Colonic mucosa (tissue), 4 donors: ENCODE data around the gene CD59. TPM values are rescaled to one million over a fixed set of nuclear protein-coding genes. Genes with fewer than 3 reads are reported as not detected.
A peak's percentile ranks its signal among the peaks of the same experiment; 100 is the strongest.

Source experiments
- DNase-seq: peaks from one replicate; pipeline ENCODE4 v3.0.0-alpha.2; 2020
- H3K27ac ChIP-seq: fragments of 200-600 bp; one replicate; pipeline ENCODE4 v1.8.0; 2021
- H3K27me3 ChIP-seq: fragments of 200-600 bp; one replicate; pipeline ENCODE4 v1.8.0; 2021
- H3K36me3 ChIP-seq: fragments of 200-600 bp; one replicate; pipeline ENCODE4 v1.8.0; 2021
- H3K4me1 ChIP-seq: fragments of 200-600 bp; one replicate; pipeline ENCODE4 v1.8.0; 2021; ENCODE audit warnings: mild to moderate bottlenecking
- H3K4me3 ChIP-seq: fragments of 200-600 bp; one replicate; pipeline ENCODE4 v1.8.0; 2021
- H3K9ac ChIP-seq, 2 donors: one replicate each; pipeline ENCODE4 v1.7.0; 2013; ENCODE audit warnings: control low read depth in 2 of 2, low read depth in 2 of 2, low read length in 2 of 2
- H3K9me3 ChIP-seq: fragments of 200-600 bp; one replicate; pipeline ENCODE4 v1.8.0; 2021
- intact Hi-C: fragments of 100-400 bp; cut with DNase I; formaldehyde crosslinking; loops from one replicate; pipeline ENCODE4 v1.14.1; 2022
- total RNA-seq, 2 donors: library from RNA; stranded (reverse); fragmentation: NEBNext Ultra II Directional in 1 of 2; extraction: Animal tissue kit (Norgen Biotek cat#: 25700) in 1 of 2; gene quantifications; one replicate each; pipeline ENCODE4 v1.2.1, GENCODE V29; 2021
- TF ChIP-seq, protein P1 (sequence below): fragments of 200-600 bp; IDR thresholded peaks from one replicate; pipeline ENCODE4 v1.8.0; 2022; ENCODE audit warnings: antibody characterized with exemption, mild to moderate bottlenecking
- donor health status: healthy.
- donor health status: DM: no; HTN: no; CAD: no.
- donor health status: DM: no; HTN: no; CAD: no.

Gene CD59
- total RNA-seq, 2 donors from 2014 or later, result 268 to 399 TPM

DNA sequence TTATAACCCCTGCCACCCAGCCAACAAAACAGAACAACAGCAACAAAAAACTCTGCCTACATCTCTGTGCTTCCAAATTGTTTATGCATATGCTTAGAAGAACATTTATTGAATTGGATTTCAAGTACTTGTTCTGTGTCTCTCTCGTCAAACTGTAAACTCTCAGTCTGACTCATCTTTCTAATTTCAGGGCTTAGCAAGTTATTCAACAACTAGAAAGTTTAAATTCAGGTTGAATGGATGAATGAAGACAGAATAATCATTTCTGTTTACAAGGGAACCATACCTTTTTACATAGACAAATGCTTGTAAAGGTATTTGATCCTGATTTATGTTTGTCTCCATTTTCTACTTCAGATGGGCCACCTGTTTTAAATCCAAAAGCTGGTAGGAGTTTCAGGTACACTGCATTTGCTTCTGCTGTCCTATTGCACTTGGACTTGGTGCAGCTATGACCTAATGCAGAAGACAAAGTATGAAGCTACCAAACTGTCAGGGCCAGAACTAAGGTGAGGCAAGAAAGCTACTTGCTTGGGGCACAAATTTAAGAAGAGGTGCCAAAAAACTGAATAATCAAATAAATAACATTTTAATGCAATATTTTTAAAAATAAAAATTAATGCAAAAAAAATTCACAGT is 39.7 kb upstream of the CD59 start:
- Histone ChIP-seq H3K36me3 (no peaks in the 10 kb centered on the region), H3K4me1 (no peaks in the 10 kb centered on the region), H3K4me3 (no peak overlapping the region), H3K27me3 (no peaks in the 10 kb centered on the region), H3K27ac (no peak overlapping the region), H3K9ac (no peak overlapping the region), H3K9me3 (no peaks in the 10 kb centered on the region)
- TF ChIP-seq, protein P1, sequence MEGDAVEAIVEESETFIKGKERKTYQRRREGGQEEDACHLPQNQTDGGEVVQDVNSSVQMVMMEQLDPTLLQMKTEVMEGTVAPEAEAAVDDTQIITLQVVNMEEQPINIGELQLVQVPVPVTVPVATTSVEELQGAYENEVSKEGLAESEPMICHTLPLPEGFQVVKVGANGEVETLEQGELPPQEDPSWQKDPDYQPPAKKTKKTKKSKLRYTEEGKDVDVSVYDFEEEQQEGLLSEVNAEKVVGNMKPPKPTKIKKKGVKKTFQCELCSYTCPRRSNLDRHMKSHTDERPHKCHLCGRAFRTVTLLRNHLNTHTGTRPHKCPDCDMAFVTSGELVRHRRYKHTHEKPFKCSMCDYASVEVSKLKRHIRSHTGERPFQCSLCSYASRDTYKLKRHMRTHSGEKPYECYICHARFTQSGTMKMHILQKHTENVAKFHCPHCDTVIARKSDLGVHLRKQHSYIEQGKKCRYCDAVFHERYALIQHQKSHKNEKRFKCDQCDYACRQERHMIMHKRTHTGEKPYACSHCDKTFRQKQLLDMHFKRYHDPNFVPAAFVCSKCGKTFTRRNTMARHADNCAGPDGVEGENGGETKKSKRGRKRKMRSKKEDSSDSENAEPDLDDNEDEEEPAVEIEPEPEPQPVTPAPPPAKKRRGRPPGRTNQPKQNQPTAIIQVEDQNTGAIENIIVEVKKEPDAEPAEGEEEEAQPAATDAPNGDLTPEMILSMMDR, result no peak
- no peak for DNase-seq
- intact Hi-C loops, result no loop called here

DNA sequence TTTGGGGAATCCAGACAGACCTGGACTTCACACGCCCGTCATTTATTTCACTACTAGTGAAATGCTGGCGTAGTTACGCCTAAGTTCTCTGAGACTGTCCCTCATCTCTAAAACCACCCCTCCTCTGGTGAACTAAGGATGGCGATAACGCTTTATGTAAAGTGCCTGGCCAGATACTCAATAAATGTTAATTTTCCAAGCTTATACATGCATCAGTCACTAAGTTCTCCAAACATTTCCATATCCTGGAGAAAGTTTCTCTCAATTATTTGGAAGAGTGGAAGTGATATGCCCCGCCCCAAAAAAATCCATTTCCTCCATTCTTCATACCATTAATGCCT is 39.2 kb upstream of the CD59 start:
- Histone ChIP-seq H3K9me3 (no peaks in the 10 kb centered on the region), H3K27ac (no peak overlapping the region), H3K4me3 (no peak overlapping the region), H3K9ac (no peak overlapping the region), H3K4me1 (no peaks in the 10 kb centered on the region), H3K36me3 (no peaks in the 10 kb centered on the region), H3K27me3 (no peaks in the 10 kb centered on the region)
- TF ChIP-seq, protein P1, result no peak
- no peak for DNase-seq
- intact Hi-C loops, result no loop called here

DNA sequence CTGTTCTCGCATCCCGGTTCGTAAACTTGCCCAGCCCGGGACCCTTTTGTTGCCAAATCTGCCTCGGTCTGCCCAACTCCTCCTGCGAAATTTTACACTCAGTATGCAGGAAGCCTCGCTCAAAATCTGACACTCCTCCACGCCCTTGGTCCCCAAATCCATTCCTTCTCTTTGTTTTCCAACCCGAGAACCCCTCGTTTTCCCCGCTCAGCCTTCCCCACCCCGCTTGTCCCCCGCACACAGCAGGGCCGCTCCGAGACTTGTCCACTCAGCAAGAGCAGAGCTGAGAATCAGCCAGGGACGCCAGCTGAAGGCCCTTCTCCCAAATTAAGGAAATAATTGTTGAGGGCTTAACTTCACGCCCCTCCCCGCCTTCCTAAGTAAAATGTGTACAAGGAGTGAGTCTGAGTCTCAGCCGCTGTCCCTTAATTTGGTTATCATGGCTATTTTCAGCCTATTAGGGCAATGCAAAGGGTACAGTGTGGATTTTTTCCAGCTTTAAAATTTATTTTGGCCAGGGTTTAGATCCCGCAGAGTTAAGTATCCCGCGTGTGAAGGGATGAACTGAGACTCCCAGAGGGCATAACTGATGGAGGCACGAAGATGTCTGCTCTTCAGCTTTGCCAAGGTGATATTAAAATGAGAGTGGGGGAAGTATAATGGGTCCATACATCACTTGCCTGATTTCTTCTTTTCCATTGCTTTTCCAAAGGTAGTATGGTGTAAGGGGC is 38.7 kb upstream of the CD59 start:
- TF ChIP-seq, protein P1, result no peak
- H3K27ac ChIP-seq, result peak overlapping the region; percentile 4
- H3K27me3 ChIP-seq, result no peaks in the 10 kb centered on the region
- H3K9me3 ChIP-seq, result no peaks in the 10 kb centered on the region
- peak overlapping the region; percentile 66 to 76 for H3K9ac ChIP-seq
- DNase-seq, result peak; percentile 35
- intact Hi-C loops, result no loop called here
- H3K36me3 ChIP-seq, result no peaks in the 10 kb centered on the region
- H3K4me3 ChIP-seq, result peak overlapping the region; percentile 94
- no peaks in the 10 kb centered on the region for H3K4me1 ChIP-seq

DNA sequence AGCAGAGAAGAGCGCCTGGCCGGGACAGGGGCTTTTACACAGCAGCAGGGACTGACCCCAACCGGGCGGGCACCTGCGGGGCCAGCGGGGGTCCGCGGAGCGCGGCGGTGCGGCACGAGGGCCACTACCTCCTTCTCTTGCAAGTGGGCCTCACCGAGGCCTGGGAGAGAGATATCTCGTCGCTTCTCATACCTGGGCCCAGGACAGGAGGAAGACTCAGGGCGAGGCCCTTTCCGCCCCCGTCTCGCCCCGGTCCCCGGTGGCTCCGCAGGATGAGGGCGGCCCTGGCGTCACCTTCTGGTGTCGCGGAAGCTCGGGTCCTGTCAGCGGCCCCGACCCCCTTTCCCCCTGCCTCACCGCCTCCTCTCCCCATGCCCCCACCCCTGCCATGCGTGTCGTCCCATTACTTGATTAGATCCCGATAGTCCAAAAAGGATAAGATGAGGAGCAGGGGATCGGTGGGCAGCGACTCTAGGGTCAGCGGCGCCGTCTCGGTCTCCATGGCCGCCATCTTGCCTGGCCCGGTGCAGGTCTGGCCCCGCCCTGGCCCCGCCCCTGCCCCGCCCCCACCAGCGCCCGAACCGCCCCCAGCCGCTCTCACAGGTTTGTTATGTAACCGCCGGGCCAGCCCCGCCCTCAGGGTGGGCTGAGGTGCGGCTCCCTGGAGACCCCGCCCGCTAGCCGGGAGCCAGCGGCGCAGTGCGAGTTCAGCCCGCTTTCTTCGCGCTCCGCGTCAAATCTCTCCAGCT is 37.9 kb upstream of the CD59 start, which contains the start of gene FBXO3:
Gene FBXO3 (minus strand): TSS at position 534 of the 749 bp plus-strand sequence. CDS start 23 bp downstream, at position 511.
- intact Hi-C loops, result no loop called here
- Histone ChIP-seq H3K4me1 (no peaks in the 10 kb centered on the region), H3K9ac (peak within 1 kb of the TSS; percentile 87), H3K9me3 (no peaks in the 10 kb centered on the region), H3K36me3 (no peaks in the 10 kb centered on the region), H3K27ac (peak within 1 kb of the TSS; percentile 57), H3K4me3 (peak within 1 kb of the TSS; percentile 94), H3K27me3 (no peaks in the 10 kb centered on the region)
- peak; percentile 92 for DNase-seq
- TF ChIP-seq, protein P1, result no peak

DNA sequence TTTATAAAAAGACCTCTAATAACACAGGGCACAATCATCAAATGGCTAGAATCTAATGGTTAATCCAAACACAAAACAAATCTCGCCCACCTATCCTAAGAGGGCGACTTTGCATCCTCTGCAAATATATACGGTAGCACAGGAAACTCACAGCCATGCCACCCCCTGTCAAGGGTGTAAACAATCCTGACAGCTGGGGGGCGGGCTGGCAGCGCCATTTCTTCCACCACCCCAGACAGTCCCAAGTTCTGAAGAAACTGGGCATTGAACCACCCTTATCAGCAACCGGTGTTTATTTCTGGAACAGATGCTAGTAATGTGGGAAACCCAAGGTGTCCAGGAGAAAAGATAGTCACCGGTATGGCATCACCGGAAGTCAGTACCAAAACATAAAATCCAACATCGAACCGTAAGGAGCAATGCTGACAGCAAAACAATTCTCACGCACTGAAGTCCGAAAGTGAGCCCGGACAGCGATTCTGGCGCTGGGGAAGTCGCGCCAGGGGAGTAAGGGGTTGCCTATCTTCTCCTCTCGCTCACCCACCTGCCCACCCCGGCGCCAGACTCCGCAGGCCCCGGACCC is 37.3 kb upstream of the CD59 start:
- intact Hi-C loops, result no loop called here

More for the DNA sequence above, 37.3 kb upstream of the CD59 start:
- peak overlapping the region; percentile 87 for H3K9ac ChIP-seq
- DNase-seq, result peak; percentile 29
- H3K4me1 ChIP-seq, result no peaks in the 10 kb centered on the region
- no peaks in the 10 kb centered on the region for H3K27me3 ChIP-seq
- peak overlapping the region; percentile 94 for H3K4me3 ChIP-seq
- no peaks in the 10 kb centered on the region for H3K36me3 ChIP-seq
- peak overlapping the region; percentile 57 for H3K27ac ChIP-seq
- TF ChIP-seq, protein P1, result no peak
- no peaks in the 10 kb centered on the region for H3K9me3 ChIP-seq
